Tibial nerve (tissue), 4 donors: ENCODE data around the gene AMPD2. TPM values are rescaled to one million over a fixed set of nuclear protein-coding genes. Genes with fewer than 3 reads are reported as not detected.
A peak's percentile ranks its signal among the peaks of the same experiment; 100 is the strongest.

Source experiments
- DNase-seq, 2 donors: peaks; one replicate each; pipeline ENCODE4 v3.0.0-alpha.2; 2019; ENCODE audit warnings: low spot score in 2 of 2
- H3K27ac ChIP-seq, 4 donors: fragments of 200-600 bp; sonication (generic) in 3 of 4; one replicate each; pipeline ENCODE4 v1.5.1; 2017 to 2019; ENCODE audit warnings: mild to moderate bottlenecking in 1 of 4
- H3K27me3 ChIP-seq, 2 donors: fragments of 200-600 bp; sonication (generic) in 1 of 2; one replicate each; pipeline versions ENCODE4 v1.5.1 to v1.6.0; 2017 to 2019
- H3K36me3 ChIP-seq, 3 donors: fragments of 200-600 bp; sonication (generic); one replicate each; pipeline ENCODE4 v1.5.1; 2018 to 2019
- H3K4me1 ChIP-seq, 4 donors: fragments of 200-600 bp; sonication (generic) in 3 of 4; one replicate each; pipeline ENCODE4 v1.5.1; 2017 to 2019
- H3K4me3 ChIP-seq, 4 donors: fragments of 200-600 bp; sonication (generic) in 3 of 4; one replicate each; pipeline ENCODE4 v1.5.1; 2017 to 2019; ENCODE audit warnings: mild to moderate bottlenecking in 1 of 4, moderate library complexity in 1 of 4
- H3K9me3 ChIP-seq, 4 donors: fragments of 200-600 bp; sonication (generic) in 3 of 4; one replicate each; pipeline ENCODE4 v1.5.1; 2017 to 2019
- CTCF ChIP-seq, 5 experiments: fragments of 200-600 bp in 3 of 5; fragments of 450-650 bp in 2 of 5; sonication (generic) in 3 of 5; IDR thresholded peaks; one replicate each; pipeline ENCODE4 v1.5.1; 2016 to 2019; ENCODE audit warnings: antibody characterized with exemption in 5 of 5, mild to moderate bottlenecking in 3 of 5, moderate library complexity in 2 of 5
- EP300 ChIP-seq, 2 donors: sonication (generic); formaldehyde crosslinking; IDR thresholded peaks; one replicate each; pipeline ENCODE4 v1.6.1; 2017; ENCODE audit warnings: antibody characterized with exemption in 2 of 2, mild to moderate bottlenecking in 1 of 2
- POLR2A ChIP-seq, 2 donors: fragments of 450-650 bp; IDR thresholded peaks; one replicate each; pipeline ENCODE4 v1.6.1; 2017; ENCODE audit warnings: antibody characterized with exemption in 2 of 2, mild to moderate bottlenecking in 2 of 2, moderate library complexity in 2 of 2
- WGBS, 2 donors: methylation state at CpG; one replicate each; pipeline ENCODE4 v1.1.5; 2018; 5-methylcytosine and 5-hydroxymethylcytosine counted together
- total RNA-seq, 4 donors: library from RNA; depleted of rRNA; stranded (reverse); fragments of >200 nt; gene quantifications; one replicate each; pipeline ENCODE4 v1.1.0, GENCODE V29; 2016

The AMPD2 gene
- total RNA-seq, 4 donors from 2014 or later = 70.6 to 113 (median 94.7) TPM

GRCh38 chr1:109661391-109661790 lies 41.8 kb downstream of the AMPD2 start:
- WGBS, 2 donors = 81 to 84% methylated on average over 2 of the region's 2 CpGs
- H3K4me1 ChIP-seq = peaks cover 0 to 11% (median 2%) of the 10 kb centered on the region in 4 donors
- H3K27me3 ChIP-seq = no peaks in the 10 kb centered on the region
- no peak overlapping the region for H3K4me3 ChIP-seq
- TF ChIP-seq CTCF (IDR thresholded peaks at IDR 0.05) (no peak), POLR2A (IDR thresholded peaks at IDR 0.05) (no peak), EP300 (IDR thresholded peaks at IDR 0.05) (no peak)
- no peak for DNase-seq
- H3K36me3 ChIP-seq = peaks cover 0 to 43% (median 0%) of the 10 kb centered on the region in 3 donors
- no peaks in the 10 kb centered on the region for H3K9me3 ChIP-seq
- H3K27ac ChIP-seq = no peak overlapping the region

GRCh38 chr1:109664671-109665070 lies 45.0 kb downstream of the AMPD2 start:
- TF ChIP-seq CTCF (IDR thresholded peaks at IDR 0.05) = no peak
- TF ChIP-seq EP300 (IDR thresholded peaks at IDR 0.05) = no peak
- no peak for TF ChIP-seq POLR2A (IDR thresholded peaks at IDR 0.05)
- 88 to 96% methylated on average over 1 of the region's 1 CpG for WGBS, 2 donors

GRCh38 chr1:109667452-109668122 lies 48.0 kb downstream of the AMPD2 start, which contains the start of gene GSTM2:
Gene GSTM2 (plus strand): TSS chr1:109668057. CDS start chr1:109668116, 59 bp downstream.
- Histone ChIP-seq H3K36me3 (peaks cover 0 to 16% (median 0%) of the 10 kb centered on the region in 3 donors), H3K27me3 (no peaks in the 10 kb centered on the region), H3K4me3 (peak within 1 kb of the TSS; percentile 46 to 75 (median 66)), H3K4me1 (peaks cover 0 to 11% (median 3%) of the 10 kb centered on the region in 4 donors), H3K27ac (peak within 1 kb of the TSS; percentile 46 to 84 (median 70)), H3K9me3 (no peaks in the 10 kb centered on the region)
- TF ChIP-seq CTCF (IDR thresholded peaks at IDR 0.05) (no peak), EP300 (IDR thresholded peaks at IDR 0.05) (peak; percentile 34 to 66), POLR2A (IDR thresholded peaks at IDR 0.05) (peak in 1 of 2 donors; percentile 60)
- peak; percentile 87 to 88 for DNase-seq
- 7 to 11% methylated on average over 16 to 22 of the region's 22 CpGs for whole genome bisulfite sequencing, 2 donors

More at GRCh38 chr1:109664671-109665070, 45.0 kb downstream of the AMPD2 start:
- Histone ChIP-seq H3K4me3 (no peak overlapping the region), H3K36me3 (peaks cover 0 to 19% (median 0%) of the 10 kb centered on the region in 3 donors), H3K27ac (no peak overlapping the region), H3K4me1 (peaks cover 0 to 11% (median 3%) of the 10 kb centered on the region in 4 donors), H3K9me3 (no peaks in the 10 kb centered on the region), H3K27me3 (no peaks in the 10 kb centered on the region)
- no peak for DNase-seq

- H3K9me3 ChIP-seq = no peaks in the 10 kb centered on the region
- TF ChIP-seq POLR2A (IDR thresholded peaks at IDR 0.05) (no peak), EP300 (IDR thresholded peaks at IDR 0.05) (no peak), CTCF (IDR thresholded peaks at IDR 0.05) (no peak)
- WGBS, 2 donors = 3 to 6% methylated on average over 20 to 25 of the region's 26 CpGs
- H3K4me3 ChIP-seq = peak overlapping the region; percentile 46 to 75 (median 66)
- no peaks in the 10 kb centered on the region for H3K27me3 ChIP-seq
- H3K36me3 ChIP-seq = peaks cover 0 to 23% (median 0%) of the 10 kb centered on the region in 3 donors
- peaks cover 0 to 11% (median 3%) of the 10 kb centered on the region in 4 donors for H3K4me1 ChIP-seq
- no peak for DNase-seq
- peak overlapping the region; percentile 40 to 84 (median 70) for H3K27ac ChIP-seq
These were observed 48.6 kb downstream of the AMPD2 start for GRCh38 chr1:109668123-109668775.
